Endothelial cell (in vitro differentiated cells): Measurements from ENCODE around the gene CD53. TPM values are rescaled to one million over a fixed set of nuclear protein-coding genes. Genes with fewer than 3 reads are reported as not detected.

Source experiments
- DNase-seq: peaks from one replicate; pipeline ENCODE4 v3.0.0; 2021; ENCODE audit warnings: low spot score
- H3K27ac Mint-ChIP-seq: one replicate; pipeline ENCODE4 v1.8.0; 2021; ENCODE audit warnings: mixed read lengths, inconsistent platforms; ENCODE audit not compliant: unreplicated experiment
- H3K27me3 Mint-ChIP-seq: one replicate; pipeline ENCODE4 v1.8.0; 2021; ENCODE audit warnings: mild to moderate bottlenecking, moderate library complexity, mixed read lengths, inconsistent platforms; ENCODE audit not compliant: unreplicated experiment
- H3K36me3 Mint-ChIP-seq: one replicate; pipeline ENCODE4 v1.8.0; 2021; ENCODE audit warnings: mild to moderate bottlenecking, low read depth, mixed read lengths, inconsistent platforms; ENCODE audit not compliant: unreplicated experiment
- H3K4me1 Mint-ChIP-seq: one replicate; pipeline ENCODE4 v1.8.0; 2021; ENCODE audit warnings: mild to moderate bottlenecking, mixed read lengths, inconsistent platforms; ENCODE audit not compliant: unreplicated experiment
- H3K4me3 Mint-ChIP-seq: one replicate; pipeline ENCODE4 v1.8.0; 2021; ENCODE audit warnings: mild to moderate bottlenecking, mixed read lengths, inconsistent platforms; ENCODE audit not compliant: unreplicated experiment
- H3K9me3 Mint-ChIP-seq: one replicate; pipeline ENCODE4 v1.8.0; 2021; ENCODE audit warnings: mixed read lengths, inconsistent platforms; ENCODE audit not compliant: unreplicated experiment
- total RNA-seq: library from RNA; stranded (reverse); fragmentation: NEBNext Ultra II Directional; extraction: Animal tissue kit (Norgen Biotek cat#: 25700); gene quantifications from one replicate; pipeline ENCODE4 v1.2.1, GENCODE V29; 2021; ENCODE audit not compliant: unreplicated experiment
- TF ChIP-seq, protein P1 (sequence below): fragments of 200-600 bp; sonication (generic); IDR thresholded peaks from one replicate; pipeline ENCODE4 v1.5.0; 2021; ENCODE audit warnings: antibody characterized with exemption; ENCODE audit not compliant: unreplicated experiment

Gene CD53
- total RNA-seq, 1 donor from 2014 or later, result 20.6 TPM

DNA sequence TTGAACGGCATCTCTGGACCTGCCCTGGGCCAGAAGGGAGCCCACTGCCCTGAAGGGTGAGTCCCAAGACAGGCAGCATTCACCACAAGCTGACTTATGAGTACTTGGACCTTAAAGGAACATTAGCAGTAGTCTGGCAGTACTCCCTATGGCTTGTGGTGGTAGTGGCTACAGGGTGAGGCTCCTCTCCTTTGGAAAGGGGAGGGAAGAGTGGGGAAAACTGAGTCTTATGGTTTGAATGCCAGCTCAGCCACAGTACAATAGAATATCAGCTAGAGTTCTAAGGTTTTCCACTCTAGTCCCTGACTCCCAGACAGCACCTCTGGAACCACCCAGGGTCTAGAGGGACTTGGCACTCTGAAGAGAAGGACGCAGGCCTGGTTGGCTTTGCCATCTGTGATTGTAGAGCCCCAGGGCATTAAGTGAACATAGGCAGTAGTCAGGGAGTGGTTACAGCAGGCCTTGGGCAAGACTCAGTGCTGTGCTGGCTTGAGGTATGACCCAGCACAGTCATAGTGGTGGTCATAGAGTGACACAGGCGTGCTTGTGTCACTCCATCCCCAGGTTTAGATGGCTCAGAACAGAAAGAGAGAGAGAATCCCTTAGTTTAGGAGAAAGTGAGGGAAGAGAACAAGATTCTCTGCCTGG is 31.0 kb downstream of the CD53 start:
- TF ChIP-seq, protein P1, sequence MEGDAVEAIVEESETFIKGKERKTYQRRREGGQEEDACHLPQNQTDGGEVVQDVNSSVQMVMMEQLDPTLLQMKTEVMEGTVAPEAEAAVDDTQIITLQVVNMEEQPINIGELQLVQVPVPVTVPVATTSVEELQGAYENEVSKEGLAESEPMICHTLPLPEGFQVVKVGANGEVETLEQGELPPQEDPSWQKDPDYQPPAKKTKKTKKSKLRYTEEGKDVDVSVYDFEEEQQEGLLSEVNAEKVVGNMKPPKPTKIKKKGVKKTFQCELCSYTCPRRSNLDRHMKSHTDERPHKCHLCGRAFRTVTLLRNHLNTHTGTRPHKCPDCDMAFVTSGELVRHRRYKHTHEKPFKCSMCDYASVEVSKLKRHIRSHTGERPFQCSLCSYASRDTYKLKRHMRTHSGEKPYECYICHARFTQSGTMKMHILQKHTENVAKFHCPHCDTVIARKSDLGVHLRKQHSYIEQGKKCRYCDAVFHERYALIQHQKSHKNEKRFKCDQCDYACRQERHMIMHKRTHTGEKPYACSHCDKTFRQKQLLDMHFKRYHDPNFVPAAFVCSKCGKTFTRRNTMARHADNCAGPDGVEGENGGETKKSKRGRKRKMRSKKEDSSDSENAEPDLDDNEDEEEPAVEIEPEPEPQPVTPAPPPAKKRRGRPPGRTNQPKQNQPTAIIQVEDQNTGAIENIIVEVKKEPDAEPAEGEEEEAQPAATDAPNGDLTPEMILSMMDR, result no peak
- H3K27me3 Mint-ChIP-seq, result no peaks in the 10 kb centered on the region
- H3K36me3 Mint-ChIP-seq, result no peaks in the 10 kb centered on the region
- no peak for DNase-seq
- no peaks in the 10 kb centered on the region for H3K4me1 Mint-ChIP-seq
- H3K9me3 Mint-ChIP-seq, result no peaks in the 10 kb centered on the region
- H3K4me3 Mint-ChIP-seq, result no peak overlapping the region
- H3K27ac Mint-ChIP-seq, result no peak overlapping the region

DNA sequence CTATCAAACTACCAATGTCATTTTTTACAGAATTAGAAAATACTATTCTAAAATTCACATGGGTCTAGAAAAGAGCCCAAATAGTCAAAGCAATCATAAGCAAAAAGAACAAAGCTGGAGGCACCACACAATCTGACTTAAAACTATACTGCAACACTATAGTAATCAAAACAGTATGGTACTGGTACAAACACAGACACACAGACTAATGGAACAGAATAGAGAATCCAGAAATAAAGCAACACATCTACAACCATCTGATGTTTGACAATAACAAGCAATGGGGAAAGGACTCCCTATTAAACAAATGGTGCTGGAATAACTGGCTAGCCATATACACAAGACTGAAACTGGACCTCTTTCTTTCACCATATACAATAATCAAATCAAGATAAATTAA is 39.8 kb downstream of the CD53 start:
- Mint-ChIP-seq H3K9me3 (no peaks in the 10 kb centered on the region), H3K27me3 (no peaks in the 10 kb centered on the region), H3K4me1 (no peaks in the 10 kb centered on the region), H3K27ac (no peak overlapping the region), H3K4me3 (no peak overlapping the region), H3K36me3 (no peaks in the 10 kb centered on the region)
- DNase-seq, result no peak
- TF ChIP-seq, protein P1, result no peak

- H3K36me3 Mint-ChIP-seq, result no peaks in the 10 kb centered on the region
- no peaks in the 10 kb centered on the region for H3K27me3 Mint-ChIP-seq
- no peak overlapping the region for H3K27ac Mint-ChIP-seq
- H3K4me1 Mint-ChIP-seq, result no peaks in the 10 kb centered on the region
- H3K9me3 Mint-ChIP-seq, result no peaks in the 10 kb centered on the region
- TF ChIP-seq, protein P1, result no peak
- DNase-seq, result no peak
- no peak overlapping the region for H3K4me3 Mint-ChIP-seq
Measured at GRCh38 chr1:110914676-110915075, 41.7 kb downstream of the CD53 start.

- no peak overlapping the region for H3K27ac Mint-ChIP-seq
- H3K4me3 Mint-ChIP-seq, result no peak overlapping the region
- no peak for DNase-seq
- no peaks in the 10 kb centered on the region for H3K9me3 Mint-ChIP-seq
- TF ChIP-seq, protein P1, result no peak
- no peaks in the 10 kb centered on the region for H3K36me3 Mint-ChIP-seq
- H3K4me1 Mint-ChIP-seq, result no peaks in the 10 kb centered on the region
- H3K27me3 Mint-ChIP-seq, result no peaks in the 10 kb centered on the region
Measured at GRCh38 chr1:110915804-110916203, 42.9 kb downstream of the CD53 start.

- H3K4me1 Mint-ChIP-seq, result no peaks in the 10 kb centered on the region
- H3K4me3 Mint-ChIP-seq, result no peak overlapping the region
- DNase-seq, result no peak
- no peaks in the 10 kb centered on the region for H3K36me3 Mint-ChIP-seq
- no peaks in the 10 kb centered on the region for H3K27me3 Mint-ChIP-seq
- H3K27ac Mint-ChIP-seq, result no peak overlapping the region
- TF ChIP-seq, protein P1, result no peak
- H3K9me3 Mint-ChIP-seq, result no peaks in the 10 kb centered on the region
Measured at GRCh38 chr1:110916274-110916668, 43.3 kb downstream of the CD53 start.
